H4 (cell line): ENCODE measurements around the gene TRIM56. TPM values are rescaled to one million over a fixed set of nuclear protein-coding genes. Genes with fewer than 3 reads are reported as not detected.
A peak's percentile ranks its signal among the peaks of the same experiment; 100 is the strongest.
"Not testable (repeated sequence)": the region's sequence is repeated elsewhere in the genome, so short reads cannot be mapped to it uniquely, and the experiment has no call there.

ENCODE experiments used
- DNase-seq: peaks from one replicate; pipeline ENCODE4 v3.0.0-alpha.2; 2015; ENCODE audit warnings: low spot score
- total RNA-seq: library from RNA; depleted of rRNA; stranded (reverse); fragments of >200 nt; shearing (Covaris generic); gene quantifications from 2 replicates; pipeline ENCODE4 v1.2.3, GENCODE V29; 2014

Gene TRIM56
- total RNA-seq, 1 experiment from 2014 or later: 3.4 TPM

DNA sequence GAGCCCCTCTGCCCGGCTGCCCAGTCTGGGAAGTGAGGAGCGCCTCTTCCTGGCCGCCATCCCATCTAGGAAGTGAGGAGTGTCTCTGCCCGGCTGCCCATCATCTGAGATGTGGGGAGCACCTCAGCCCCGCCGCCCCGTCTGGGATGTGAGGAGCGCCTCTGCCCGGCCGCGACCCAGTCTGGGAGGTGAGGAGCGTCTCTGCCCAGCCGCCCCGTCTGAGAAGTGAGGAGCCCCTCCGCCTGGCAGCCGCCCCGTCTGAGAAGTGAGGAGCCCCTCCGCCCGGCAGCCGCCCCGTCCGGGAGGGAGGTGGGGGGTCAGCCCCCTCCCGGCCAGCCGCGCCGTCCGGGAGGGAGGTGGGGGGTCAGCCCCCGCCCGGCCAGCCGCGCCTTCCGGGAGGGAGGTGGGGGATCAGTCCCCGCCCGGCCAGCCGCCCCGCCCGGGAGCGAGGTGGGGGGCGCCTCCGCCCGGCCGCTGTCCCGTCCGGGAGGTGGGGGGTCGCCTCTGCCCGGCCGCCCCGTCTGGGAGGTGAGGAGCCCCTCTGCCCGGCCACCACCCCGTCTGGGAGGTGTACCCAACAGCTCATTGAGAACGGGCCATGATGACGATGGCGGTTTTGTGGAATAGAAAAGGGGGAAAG lies 7.1 kb downstream of the TRIM56 start:
- not testable (repeated sequence) for DNase-seq

DNA sequence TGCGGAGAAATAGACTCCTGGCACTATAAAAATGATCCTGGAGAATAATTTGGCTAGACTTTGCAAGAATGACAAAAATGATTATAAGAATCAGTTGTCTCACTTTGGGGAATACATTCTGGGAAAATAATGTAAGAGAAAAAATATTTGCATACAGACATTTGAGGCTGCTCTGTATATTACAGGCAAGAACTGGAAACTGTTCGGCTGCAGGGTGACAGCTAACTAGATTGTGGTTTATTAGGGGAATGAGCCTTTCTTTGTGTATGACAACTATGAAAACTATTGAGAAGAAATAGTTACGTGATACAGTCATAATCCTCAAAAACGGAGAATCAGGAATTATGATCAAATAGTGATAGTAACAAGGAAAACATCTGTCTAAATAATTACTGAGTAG lies 8.6 kb downstream of the TRIM56 start:
- no peak for DNase-seq

DNA sequence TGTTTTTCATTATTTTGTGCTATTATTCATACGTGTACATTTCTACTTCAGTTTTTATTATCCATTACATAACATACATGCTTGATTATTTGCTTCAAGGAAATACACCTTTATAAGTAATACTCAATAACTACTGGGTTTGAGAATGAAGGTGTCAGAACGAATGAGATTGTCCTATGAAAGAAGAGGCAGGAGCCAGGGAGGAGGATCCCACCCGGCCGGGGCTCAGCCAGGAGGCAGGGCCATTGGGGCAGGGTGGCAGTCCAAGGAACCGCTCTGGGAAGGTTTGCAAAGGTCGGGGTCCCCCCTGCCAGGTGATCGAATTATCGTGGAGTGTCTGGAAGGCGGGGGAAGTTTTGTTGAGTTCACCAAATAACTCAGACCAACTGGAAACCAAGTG lies 9.1 kb downstream of the TRIM56 start:
- no peak for DNase-seq

DNA sequence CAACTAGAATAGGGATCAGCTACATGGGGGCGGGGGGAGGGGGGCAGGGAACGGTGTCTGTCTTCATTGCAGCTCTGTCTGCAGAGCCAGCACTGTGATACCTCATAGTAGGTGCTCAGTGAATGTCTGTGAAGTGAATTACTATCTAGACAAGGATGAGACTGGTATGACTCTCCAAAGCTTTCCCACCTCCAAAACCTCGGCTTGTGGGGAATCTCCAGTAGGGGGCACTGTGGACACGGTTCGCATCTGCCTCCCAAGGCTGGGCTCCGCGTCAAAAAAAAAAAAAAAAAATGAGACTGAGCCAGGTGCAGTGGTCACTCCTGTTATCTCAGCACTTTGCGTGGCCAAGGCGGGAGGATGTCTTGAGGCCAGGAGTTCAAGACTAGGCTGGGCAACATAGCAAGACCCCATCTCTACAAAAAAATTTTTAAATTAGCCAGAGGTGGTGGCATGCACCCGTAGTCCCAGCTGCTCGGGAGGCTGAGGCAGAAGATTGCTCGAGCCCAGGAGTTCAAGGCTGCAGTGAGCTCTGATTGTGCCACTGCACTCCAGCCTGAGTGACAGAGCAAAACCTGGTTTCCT lies 9.6 kb downstream of the TRIM56 start:
- DNase-seq: peak; percentile 38

DNA sequence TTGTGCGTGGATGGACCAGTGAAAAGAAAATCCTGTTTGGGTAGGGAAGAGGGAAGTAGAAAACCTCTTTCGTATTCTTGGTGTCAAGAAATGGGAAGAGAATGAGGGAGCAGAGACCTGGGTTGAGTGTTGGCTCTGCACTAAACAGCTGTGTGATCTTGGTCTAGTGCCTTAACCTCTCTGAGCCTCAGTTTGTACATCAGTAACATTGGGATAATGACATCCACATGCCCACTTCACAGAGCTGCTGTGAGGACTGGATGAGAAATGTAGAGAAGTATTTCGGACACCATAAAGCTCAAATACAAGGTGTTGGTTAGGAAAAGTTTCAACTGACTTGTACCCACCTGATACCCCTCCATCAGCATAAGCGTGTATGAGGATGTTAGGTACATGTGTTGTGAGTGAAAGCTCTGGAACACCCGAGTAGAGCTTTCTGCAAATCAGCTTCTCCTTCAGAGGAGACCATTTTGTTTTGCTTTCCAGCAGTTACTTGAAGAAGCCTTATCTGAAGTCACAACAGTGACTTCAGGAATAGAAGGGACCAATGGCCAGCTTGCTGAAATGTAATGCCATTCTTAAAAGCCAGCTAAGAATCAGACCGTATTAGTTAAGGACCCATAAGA lies 11.2 kb downstream of the TRIM56 start:
- DNase-seq: no peak

DNA sequence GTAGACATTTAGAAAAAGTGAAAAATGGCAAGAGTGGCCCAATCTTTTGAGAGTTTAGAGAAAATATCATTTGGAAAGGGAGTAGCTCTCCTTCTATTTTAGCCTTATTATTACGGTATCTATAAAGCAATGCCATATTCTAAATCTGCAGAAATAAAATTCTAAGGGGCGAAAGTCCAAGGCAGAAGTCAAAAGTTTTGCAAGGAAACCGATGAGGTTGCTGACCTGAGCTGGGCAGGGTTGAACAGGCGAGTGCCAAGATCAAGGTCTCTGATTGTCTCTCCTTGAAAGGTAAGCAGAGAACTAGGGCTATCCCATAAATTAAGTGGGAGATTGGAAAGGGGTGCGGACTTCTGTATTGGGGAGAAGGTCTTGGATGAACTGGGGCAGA lies 11.7 kb downstream of the TRIM56 start:
- DNase-seq: no peak

DNA sequence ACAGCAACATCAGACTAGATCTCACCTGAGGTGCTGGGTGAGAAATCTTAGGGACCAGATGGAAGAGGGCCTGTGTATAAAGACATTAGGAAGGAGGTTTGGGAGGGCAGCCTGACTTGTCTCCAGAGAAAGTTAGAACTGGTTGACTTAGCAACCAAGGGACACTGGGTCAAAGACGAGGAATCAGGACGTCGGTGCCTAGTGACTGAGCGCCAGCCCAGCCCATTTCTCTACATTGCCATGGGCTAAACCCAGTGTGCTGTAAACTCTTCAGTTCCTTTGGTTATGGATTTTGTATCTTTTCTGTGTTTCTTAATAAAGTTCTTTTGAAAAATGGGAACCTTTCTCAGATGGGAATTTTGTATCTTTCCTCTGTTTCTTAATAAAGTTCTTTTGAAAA lies 12.3 kb downstream of the TRIM56 start:
- no peak for DNase-seq

DNA sequence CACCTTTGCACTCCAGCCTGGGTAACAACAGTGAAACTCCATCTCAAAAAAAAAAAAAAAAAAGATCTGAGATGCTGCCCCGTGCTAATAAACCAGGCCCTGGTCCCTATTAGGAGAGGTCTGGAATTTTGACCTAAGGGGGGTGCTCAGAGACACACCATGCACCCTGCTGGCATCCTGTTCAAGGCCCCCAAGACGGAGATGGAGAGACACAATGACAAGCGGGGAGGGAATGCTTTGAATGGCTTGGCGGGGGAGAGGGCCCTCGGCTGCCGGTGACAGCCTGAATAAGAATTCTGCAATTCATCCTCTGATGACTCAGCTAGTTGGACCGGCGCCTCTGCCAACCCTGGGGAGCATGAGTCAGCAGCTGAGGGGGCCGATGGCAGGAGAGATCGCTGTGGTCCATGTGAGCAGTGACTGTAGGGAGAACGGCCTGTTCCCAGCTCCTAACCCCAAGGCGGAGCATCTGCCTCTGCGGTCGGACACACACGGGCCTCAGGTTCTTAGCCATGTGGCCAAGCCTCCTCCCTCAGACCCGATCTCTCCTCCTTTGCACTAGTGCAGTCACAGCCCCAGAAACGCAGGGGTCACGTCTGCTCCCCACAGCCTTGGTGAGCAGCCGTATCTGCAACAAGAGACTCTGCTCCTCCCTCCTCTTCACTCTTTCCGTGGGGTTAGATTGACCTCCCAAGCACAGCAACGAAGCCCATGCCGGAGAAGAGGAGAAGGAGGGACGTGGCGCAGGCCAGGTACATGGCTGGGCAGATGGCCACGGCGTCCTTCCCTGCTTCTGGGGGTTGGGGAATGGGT lies 14.9 kb downstream of the TRIM56 start:
- peak; percentile 98 for DNase-seq

DNA sequence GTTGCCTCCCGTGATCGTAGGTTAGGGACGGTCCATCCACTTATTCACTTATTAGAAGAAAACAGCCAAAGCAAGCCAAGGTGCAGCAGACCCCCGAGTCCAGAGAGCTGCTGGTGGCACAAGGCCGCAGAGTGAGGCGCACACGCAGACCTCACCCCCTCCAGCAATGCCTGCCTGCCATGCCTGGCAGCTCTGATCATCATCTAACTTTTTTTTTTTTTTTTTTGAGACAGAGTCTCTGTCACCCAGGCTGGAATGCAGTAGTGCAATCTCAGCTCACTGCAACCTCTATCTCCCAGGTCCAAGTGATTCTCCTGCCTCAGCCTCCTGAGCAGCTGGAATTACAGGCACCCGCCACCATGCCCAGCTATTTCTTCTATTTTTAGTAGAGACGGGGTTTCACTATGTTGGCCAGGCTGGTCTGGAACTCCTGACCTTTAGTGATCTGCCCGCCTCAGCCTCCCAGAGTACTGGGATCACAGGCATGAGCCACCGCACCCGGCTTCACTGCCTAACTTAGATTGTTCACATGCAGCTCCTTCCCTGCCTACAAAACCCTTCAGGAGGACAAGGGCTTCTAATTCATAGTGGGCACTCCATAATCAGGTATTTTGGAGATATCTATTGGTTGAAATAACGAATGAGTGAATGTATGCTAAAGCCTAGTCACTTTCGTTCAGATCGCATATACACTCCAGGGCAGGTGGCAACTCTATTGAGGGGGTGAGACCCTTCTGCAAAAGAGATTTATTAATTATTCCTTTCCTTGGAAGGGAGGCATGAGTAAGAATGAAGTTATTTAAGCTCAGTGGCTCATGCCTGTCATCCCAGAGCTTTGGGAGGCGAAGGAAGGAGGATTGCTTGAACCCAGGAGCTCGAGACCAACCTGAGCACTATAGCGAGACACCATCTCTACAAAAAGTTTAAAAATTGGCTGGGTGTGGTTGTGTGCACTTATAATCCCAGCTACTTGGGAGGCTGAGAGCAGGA lies 15.9 kb downstream of the TRIM56 start:
- no peak for DNase-seq

DNA sequence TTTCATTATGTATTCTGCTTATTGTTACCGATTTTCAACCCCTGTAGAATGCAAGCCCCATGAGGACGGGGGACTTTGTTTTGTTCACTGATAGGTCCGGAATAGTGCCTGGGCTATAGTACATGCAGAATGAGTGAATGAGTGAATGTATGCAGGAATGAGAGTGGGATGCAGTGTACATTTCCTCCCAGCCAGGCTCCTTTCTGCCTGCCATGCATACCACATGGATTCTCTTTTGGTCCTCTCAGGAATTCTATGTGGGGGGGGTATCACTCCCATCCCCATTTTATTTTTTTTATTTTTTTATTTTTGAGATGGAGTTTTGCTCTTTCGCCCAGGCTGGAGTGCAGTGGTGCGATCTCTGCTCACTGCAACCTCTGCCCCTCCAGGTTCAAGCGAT lies 16.7 kb downstream of the TRIM56 start:
- no peak for DNase-seq

DNA sequence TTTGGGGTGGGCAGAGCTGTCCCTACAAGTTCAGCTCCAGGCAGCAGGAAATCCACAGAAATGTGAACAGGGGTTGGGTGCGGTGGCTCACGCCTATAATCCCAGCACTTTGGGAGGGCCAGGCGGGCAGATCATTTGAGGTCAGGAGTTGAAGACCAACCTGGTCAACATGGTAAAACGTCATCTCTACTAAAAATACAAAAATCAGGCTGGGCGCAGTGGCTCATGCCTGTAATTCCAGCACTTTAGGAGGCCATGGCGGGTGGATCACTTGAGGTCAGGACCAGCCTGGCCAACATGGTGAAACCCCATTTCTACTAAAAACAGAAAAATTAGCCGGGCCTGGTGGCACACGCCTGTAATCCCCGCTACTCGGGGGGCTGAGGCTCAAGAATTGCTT lies 18.4 kb downstream of the TRIM56 start:
- DNase-seq: not testable (repeated sequence)

DNA sequence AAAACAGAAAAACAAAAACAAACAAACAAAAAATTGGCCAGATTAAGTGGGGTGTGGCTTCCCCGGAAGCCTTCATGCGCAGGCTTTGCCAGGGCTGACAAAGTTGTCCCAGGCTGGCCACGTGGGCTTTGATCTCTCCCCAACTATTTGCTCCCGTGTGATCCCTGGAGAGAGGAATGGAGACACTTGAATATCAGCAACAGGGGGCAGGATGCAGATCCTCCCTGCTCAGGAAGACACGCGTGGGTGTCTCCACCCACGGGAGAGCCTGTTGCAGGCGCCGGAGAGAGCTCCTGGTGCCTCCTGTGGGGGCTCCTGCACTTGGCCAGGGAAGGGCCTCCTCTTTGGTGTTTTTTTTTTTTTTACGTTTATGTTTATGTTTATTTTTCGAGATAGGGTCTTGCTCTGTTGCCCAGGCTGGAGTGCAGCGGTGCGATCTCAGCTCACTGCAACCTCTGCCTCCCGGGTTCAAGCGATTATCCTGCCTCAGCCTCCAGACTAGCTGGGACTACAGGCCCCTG lies 19.0 kb downstream of the TRIM56 start:
- DNase-seq: no peak

DNA sequence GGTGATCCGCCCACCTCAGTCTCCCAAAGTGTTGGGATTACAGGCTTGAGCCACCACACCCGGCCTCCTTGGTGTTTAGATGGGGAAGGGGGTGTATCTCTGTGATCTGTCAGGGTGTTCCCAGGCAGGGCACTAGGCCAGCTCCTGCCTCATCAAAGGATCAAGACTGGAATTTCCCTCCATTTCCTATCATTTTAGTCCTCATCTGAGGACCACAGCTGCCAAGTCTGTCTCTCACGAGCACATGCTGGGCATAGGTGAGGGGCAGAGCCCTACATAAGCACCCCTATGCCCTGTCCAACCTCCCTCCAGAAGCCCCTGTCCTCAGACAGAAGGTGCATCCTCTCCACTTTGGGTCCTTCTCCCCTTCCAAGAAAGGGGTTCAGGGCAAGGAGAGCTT lies 19.5 kb downstream of the TRIM56 start:
- no peak for DNase-seq

DNA sequence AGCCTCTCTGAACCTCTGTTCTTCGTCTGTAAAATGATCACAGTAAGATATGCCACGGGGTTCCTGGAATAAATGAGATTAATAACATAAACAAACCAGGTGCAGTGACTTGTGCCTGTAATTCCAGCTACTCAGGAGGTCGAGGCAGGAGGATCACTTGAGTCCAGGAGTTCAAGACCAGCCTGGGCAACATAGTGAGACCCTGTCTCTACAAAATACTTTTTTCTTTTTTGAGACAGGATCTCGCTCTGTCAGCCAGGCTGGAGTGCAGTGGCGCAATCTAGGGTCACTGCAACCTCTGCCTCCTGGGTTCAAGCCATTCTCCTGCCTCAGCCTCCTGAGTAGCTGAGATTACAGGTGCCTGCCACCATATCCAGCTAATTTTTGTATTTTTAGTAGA lies 20.0 kb downstream of the TRIM56 start:
- not testable (repeated sequence) for DNase-seq

DNA sequence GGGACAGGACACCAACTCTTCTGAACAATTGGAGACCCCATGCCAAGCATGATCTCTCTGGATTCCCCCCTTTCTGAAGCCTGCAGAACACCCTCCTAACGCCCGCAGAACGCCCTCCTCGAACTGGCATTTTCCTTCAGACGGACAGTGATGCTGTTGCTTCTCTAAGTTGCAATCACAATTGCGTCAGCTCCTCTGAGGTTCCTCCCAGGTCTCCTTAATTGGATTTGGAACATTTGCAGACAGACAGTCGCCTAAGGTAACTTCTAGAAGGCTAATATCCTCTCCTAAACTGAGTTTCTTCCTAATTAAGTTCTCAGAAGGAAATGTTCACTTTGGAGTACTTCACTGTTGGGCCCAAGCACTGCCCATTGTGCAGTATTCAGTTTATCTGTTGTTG lies 21.1 kb downstream of the TRIM56 start:
- DNase-seq: no peak

DNA sequence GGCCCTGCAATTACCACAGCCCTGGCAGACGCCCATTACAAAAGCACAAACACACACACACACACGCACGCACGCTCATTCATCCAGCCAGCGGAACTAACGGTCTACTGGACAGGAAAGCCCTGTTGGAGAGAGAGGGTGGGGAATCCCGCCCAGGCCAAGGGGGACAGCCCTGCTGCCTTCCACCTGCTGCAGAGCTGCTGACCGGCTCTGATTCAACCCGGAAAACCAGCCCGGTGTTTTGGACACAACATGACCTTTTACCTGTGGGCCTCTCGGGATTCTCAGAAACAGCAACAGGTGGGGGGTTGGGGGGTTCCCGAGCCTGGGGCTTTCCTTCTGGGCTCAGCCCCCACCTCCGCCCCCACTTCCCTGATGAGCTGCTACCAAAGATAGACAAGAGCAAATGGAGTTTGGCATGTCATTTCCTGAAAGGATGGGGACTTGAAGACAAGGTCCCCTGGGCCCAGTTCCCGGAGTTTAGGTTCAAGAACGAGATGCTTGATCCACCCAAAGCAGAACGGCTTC lies 23.1 kb downstream of the TRIM56 start:
- no peak for DNase-seq

DNA sequence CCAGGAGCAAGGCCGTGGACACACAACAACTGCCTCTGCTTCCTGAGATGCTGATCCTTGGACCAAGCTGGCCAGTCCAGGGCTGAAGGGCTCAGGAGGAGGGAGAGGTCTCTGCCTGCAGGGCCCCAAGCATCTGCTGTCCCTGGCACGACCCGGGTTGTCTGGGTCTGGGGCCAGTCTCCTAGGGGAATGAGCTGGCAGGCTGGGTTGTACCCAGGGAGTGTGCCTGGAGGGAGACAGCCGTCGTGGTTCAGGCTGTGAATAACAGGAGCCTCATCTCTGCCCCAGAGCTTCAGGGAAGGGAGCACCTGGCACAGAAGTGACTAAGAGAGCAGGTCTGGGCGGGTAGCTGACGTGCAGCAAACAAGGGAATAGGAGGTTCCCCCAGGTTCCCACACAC lies 23.7 kb downstream of the TRIM56 start:
- DNase-seq: no peak

DNA sequence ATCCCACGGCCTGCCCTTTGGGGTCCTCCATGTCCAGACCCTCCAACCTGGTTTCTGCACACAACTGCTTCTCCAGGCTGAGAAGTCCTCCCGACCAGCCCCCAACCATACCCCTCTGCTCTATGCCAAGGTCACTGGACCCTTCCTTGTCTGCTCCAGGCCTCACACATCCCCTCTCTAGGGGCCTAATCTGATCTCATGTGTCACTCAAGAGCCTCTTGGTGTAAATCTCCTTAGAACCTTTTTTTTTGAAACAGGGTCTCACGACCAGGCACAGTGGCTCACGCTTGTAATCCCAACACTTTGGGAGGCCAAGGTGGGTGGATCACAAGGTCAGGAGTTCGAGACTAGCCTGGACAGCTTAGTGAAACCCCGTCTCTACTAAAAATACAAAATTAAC lies 24.1 kb downstream of the TRIM56 start:
- DNase-seq: no peak

DNA sequence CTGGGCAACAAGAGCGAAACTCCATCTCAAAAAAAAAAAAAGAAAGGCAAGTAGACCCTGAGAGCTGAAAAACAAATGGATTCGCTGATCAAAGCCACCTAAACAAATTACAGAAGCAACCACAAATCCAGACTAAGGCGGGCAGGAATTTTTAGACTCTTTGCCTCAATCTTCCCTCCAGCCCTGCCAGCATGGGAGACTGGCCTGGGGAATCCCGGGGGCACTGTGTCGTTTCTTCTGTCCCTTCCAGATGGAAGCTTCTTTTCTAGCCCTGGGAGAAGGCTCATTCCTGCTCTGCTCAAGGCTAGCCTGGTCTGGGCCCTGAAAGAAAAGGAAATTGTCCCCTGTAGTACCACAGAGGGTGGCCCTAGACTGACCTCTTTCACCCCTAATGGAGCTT lies 26.0 kb downstream of the TRIM56 start:
- no peak for DNase-seq

DNA sequence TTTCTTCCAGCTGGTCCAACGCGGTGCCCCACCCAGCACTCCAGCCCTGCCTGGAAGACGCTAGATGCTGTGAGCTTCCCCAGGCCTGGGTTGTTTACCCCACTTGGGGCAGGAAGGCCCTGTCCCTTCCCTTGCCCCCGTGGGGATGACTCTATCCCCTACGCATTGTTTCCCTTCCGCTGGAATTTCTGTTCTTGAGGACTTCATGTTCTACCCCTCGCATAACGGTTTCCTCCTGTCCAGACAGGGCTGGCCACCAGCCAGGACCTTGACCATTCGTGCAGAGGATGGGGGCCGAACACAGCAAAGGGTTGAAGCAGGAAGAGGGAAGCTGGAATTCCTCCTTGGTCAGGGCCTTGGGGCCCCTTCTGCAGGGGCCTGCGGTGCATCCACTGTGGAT lies 27.0 kb downstream of the TRIM56 start:
- no peak for DNase-seq

DNA sequence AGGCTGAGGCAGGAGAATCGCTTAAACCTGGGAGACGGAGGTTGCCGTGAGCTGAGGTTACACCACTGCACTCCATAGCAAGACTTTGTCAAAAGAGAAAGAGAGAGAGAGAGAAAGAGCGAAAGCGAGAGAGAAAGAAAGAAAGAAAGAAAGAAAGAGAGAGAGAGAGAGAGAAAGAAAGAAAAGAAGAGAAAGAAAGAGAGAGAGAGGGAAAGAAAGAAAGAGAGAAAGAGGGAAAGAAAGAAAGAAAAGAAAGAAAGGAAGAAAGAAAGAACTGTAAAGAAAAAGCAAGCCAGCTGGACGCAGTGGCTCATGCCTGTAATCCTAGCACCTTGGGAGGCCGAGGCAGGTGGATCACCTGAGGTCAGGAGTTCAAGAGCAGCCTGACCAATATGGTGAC lies 27.9 kb downstream of the TRIM56 start:
- not testable (repeated sequence) for DNase-seq
